ENCODE measurements around the gene INTS15.

DNA sequence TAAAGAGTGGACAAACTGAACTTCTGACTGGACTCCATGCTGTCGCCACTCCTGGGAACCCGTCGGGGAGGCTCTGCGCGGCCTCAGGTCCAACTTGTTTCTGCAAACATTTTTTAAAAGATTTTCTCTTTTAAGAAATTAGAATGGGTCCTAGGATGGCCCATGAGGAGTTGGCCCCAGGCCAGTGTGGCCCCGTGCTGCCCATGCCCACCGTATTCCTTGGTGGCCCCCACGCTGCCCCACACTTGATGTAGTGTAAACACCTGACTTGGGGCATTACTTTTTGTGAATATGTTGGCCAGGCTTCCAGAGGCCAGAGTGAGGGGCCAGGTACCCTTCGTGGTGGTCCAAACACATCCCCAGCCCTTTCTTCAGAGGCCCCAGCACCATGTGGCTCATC, 66.6 kb downstream of the INTS15 start:
- no peak for TF ChIP-seq EP300 (IDR thresholded peaks at IDR 0.05; ENCODE audit: borderline replicate concordance in 1 of 2, low read depth in 1 of 2, low read length in 1 of 2)
- TF ChIP-seq POLR2AphosphoS5 (IDR thresholded peaks at IDR 0.05; ENCODE audit: low read depth, low read length): no peak
